ENCODE measurements around the gene PLA2R1.
"Not testable (repeated sequence)": the region's sequence is repeated elsewhere in the genome, so short reads cannot be mapped to it uniquely, and the experiment has no call there.

Gene PLA2R1

GRCh38 chr2:159976527-159977160 lies 85.8 kb downstream of the PLA2R1 start:
- peak; percentile 11 for DNase-seq

GRCh38 chr2:159973325-159973724 lies 89.1 kb downstream of the PLA2R1 start:
- DNase-seq, result peak; percentile 8

- DNase-seq, result peak; percentile 32
Measured at GRCh38 chr2:159971365-159972152, 90.9 kb downstream of the PLA2R1 start.

- not testable (repeated sequence) for DNase-seq
Measured at GRCh38 chr2:159970548-159970947, 91.9 kb downstream of the PLA2R1 start.

GRCh38 chr2:159968279-159968900 lies 94.0 kb downstream of the PLA2R1 start:
- DNase-seq, result peak; percentile 61

GRCh38 chr2:159963700-159964099 lies 98.7 kb downstream of the PLA2R1 start:
- DNase-seq, result no peak

GRCh38 chr2:159962513-159962912 lies 99.9 kb downstream of the PLA2R1 start:
- DNase-seq, result not testable (repeated sequence)

- no peak for DNase-seq
Measured at GRCh38 chr2:159961451-159961850, 101.0 kb downstream of the PLA2R1 start.

GRCh38 chr2:159961037-159961436 lies 101.4 kb downstream of the PLA2R1 start:
- DNase-seq, result no peak

- DNase-seq, result peak; percentile 27
Measured at GRCh38 chr2:159960414-159960813, 102.0 kb downstream of the PLA2R1 start.

GRCh38 chr2:159959136-159959535 lies 103.3 kb downstream of the PLA2R1 start:
- no peak for DNase-seq

GRCh38 chr2:159953136-159953823 lies 109.1 kb downstream of the PLA2R1 start:
- DNase-seq, result peak; percentile 36

- DNase-seq, result no peak
Measured at GRCh38 chr2:159946326-159946999, 116.0 kb downstream of the PLA2R1 start.

GRCh38 chr2:159944874-159945273 lies 117.5 kb downstream of the PLA2R1 start:
- DNase-seq, result peak; percentile 50

- no peak for DNase-seq
Measured at GRCh38 chr2:159942146-159942545, 120.3 kb downstream of the PLA2R1 start.

GRCh38 chr2:159941729-159942128 lies 120.7 kb downstream of the PLA2R1 start:
- DNase-seq, result no peak

- DNase-seq, result peak; percentile 60
Measured at GRCh38 chr2:159939946-159940345, 122.5 kb downstream of the PLA2R1 start.

GRCh38 chr2:159938395-159938794 lies 124.0 kb downstream of the PLA2R1 start:
- DNase-seq, result no peak

- no peak for DNase-seq
Measured at GRCh38 chr2:159936471-159936870, 125.9 kb downstream of the PLA2R1 start.

GRCh38 chr2:159933727-159934049 lies 128.7 kb downstream of the PLA2R1 start:
- DNase-seq, result peak; percentile 67

GRCh38 chr2:159933040-159933726 lies 129.2 kb downstream of the PLA2R1 start:
- DNase-seq, result no peak

GRCh38 chr2:159926695-159927094 lies 135.7 kb downstream of the PLA2R1 start:
- DNase-seq, result no peak

All from hematopoietic multipotent progenitor cell treated with erythropoietin and hydrocortisone succinate and interleukin-3 and kit ligand, for 6 days (in vitro differentiated cells).